DND-41 (cell line): Measurements from ENCODE around the gene RNF212B.

Experiments
- ATAC-seq: fragments of 200-7000 bp; cut with Tn5 transposase; 3 replicates; pipeline ENCODE4 v1.9.1; 2021; ENCODE audit warnings: low read depth; ENCODE audit not compliant: insufficient read depth
- DNase-seq: peaks from one replicate; pipeline ENCODE4 v3.0.0-alpha.2; 2020
- H2AFZ ChIP-seq: 2 replicates; pipeline ENCODE4 v1.6.0; 2012; ENCODE audit warnings: low read depth, low read length
- H3K27ac ChIP-seq: 2 replicates; pipeline ENCODE4 v1.5.1; 2012; ENCODE audit warnings: low read length, inconsistent platforms
- H3K27me3 ChIP-seq: fragments of 200-600 bp; sonication (generic); 2 replicates; pipeline ENCODE4 v1.6.0; 2012; ENCODE audit warnings: low read length, mild to moderate bottlenecking, inconsistent platforms; ENCODE audit not compliant: insufficient read depth, poor library complexity
- H3K36me3 ChIP-seq: 2 replicates; pipeline ENCODE4 v1.5.1; 2012; ENCODE audit warnings: low read length, inconsistent platforms; ENCODE audit not compliant: insufficient read depth
- H3K4me1 ChIP-seq: 2 replicates; pipeline ENCODE4 v1.5.1; 2012; ENCODE audit warnings: mild to moderate bottlenecking, low read length; ENCODE audit not compliant: insufficient read depth
- H3K4me2 ChIP-seq: 2 replicates; pipeline ENCODE4 v1.6.0; 2012; ENCODE audit warnings: mild to moderate bottlenecking, moderate library complexity, low read length, inconsistent platforms; ENCODE audit not compliant: insufficient read depth
- H3K4me3 ChIP-seq, 2 experiments: fragments of 200-600 bp in 1 of 2; shearing (Covaris generic) in 1 of 2; 2 replicates each; pipeline ENCODE4 v1.5.1; 2012 to 2016; ENCODE audit warnings: inconsistent platforms in 2 of 2, low read length in 2 of 2, mild to moderate bottlenecking in 2 of 2, low read depth in 1 of 2, moderate library complexity in 1 of 2
- H3K79me2 ChIP-seq: 2 replicates; pipeline ENCODE4 v1.6.0; 2012; ENCODE audit warnings: low read length, inconsistent platforms; ENCODE audit not compliant: insufficient read depth
- H3K9ac ChIP-seq: 2 replicates; pipeline ENCODE4 v1.6.0; 2012; ENCODE audit warnings: low read depth, mild to moderate bottlenecking, inconsistent platforms, low read length, moderate library complexity
- H3K9me3 ChIP-seq: 2 replicates; pipeline ENCODE4 v1.5.1; 2012; ENCODE audit warnings: low read length, moderate library complexity, mild to moderate bottlenecking, inconsistent platforms; ENCODE audit not compliant: insufficient read depth, severe bottlenecking
- H4K20me1 ChIP-seq: 2 replicates; pipeline ENCODE4 v1.6.0; 2012; ENCODE audit warnings: low read length; ENCODE audit not compliant: insufficient read depth
- CTCF ChIP-seq: IDR thresholded peaks from 2 replicates; pipeline ENCODE4 v1.5.1; 2012; ENCODE audit warnings: borderline replicate concordance, low read length, moderate library complexity, mild to moderate bottlenecking; ENCODE audit not compliant: poor library complexity, severe bottlenecking; ENCODE audit errors: extremely low read depth
- EZH2 ChIP-seq: IDR thresholded peaks from 3 replicates; pipeline ENCODE4 v1.6.1; 2012; ENCODE audit warnings: borderline replicate concordance, low read depth, mild to moderate bottlenecking, moderate library complexity, low read length, inconsistent platforms; ENCODE audit not compliant: severe bottlenecking

RNF212B gene

GRCh38 chr14:23208324-23208723, 29.4 kb upstream of the RNF212B start:
- no peak overlapping the region for H3K4me3 ChIP-seq
- H3K27ac ChIP-seq = no peak overlapping the region
- H3K4me2 ChIP-seq = no peak overlapping the region
- no peak overlapping the region for H3K9ac ChIP-seq
- no peaks in the 10 kb centered on the region for H3K4me1 ChIP-seq
- H3K79me2 ChIP-seq = no peaks in the 10 kb centered on the region
- no peaks in the 10 kb centered on the region for H4K20me1 ChIP-seq
- H3K9me3 ChIP-seq = no peaks in the 10 kb centered on the region
- ATAC-seq (no peak), DNase-seq (no peak)
- H3K27me3 ChIP-seq = peaks cover 14% of the 10 kb centered on the region
- no peaks in the 10 kb centered on the region for H3K36me3 ChIP-seq
- no peak for TF ChIP-seq CTCF
- TF ChIP-seq EZH2 = no peak
- H2AFZ ChIP-seq = no peak overlapping the region

- ATAC-seq = no peak
These were observed 27.9 kb upstream of the RNF212B start for GRCh38 chr14:23209651-23210423.

GRCh38 chr14:23215421-23215820, 22.3 kb upstream of the RNF212B start:
- no peaks in the 10 kb centered on the region for H3K9me3 ChIP-seq

More at GRCh38 chr14:23209651-23210423, 27.9 kb upstream of the RNF212B start:
- Histone ChIP-seq H2AFZ (no peak overlapping the region), H3K4me2 (no peak overlapping the region), H3K4me1 (no peaks in the 10 kb centered on the region), H3K4me3 (no peak overlapping the region), H3K79me2 (no peaks in the 10 kb centered on the region), H3K9ac (no peak overlapping the region), H4K20me1 (no peaks in the 10 kb centered on the region), H3K36me3 (no peaks in the 10 kb centered on the region), H3K27me3 (peaks cover 16% of the 10 kb centered on the region), H3K9me3 (no peaks in the 10 kb centered on the region), H3K27ac (no peak overlapping the region)
- TF ChIP-seq EZH2 (no peak), CTCF (no peak)
- DNase-seq = no peak

More at GRCh38 chr14:23215421-23215820, 22.3 kb upstream of the RNF212B start:
- Histone ChIP-seq H3K79me2 (no peaks in the 10 kb centered on the region), H3K9ac (no peak overlapping the region), H3K27ac (no peak overlapping the region), H3K27me3 (peaks cover 2% of the 10 kb centered on the region), H3K4me1 (no peaks in the 10 kb centered on the region), H4K20me1 (no peaks in the 10 kb centered on the region), H3K36me3 (no peaks in the 10 kb centered on the region), H3K4me2 (no peak overlapping the region), H3K4me3 (no peak overlapping the region), H2AFZ (no peak overlapping the region)
- no peak for DNase-seq
- no peak for TF ChIP-seq CTCF
- TF ChIP-seq EZH2 = no peak
- no peak for ATAC-seq
